ENCODE data around the gene SMAD3.

Gene SMAD3

GRCh38 chr15:67035886-67036285 lies 29.5 kb upstream of the SMAD3 start:
- no peak for DNase-seq (ENCODE audit: low read depth in 2 of 2)

GRCh38 chr15:67036775-67037555 lies 28.4 kb upstream of the SMAD3 start:
- no peak for DNase-seq (ENCODE audit: low read depth in 2 of 2)

- no peak for DNase-seq (ENCODE audit: low read depth in 2 of 2)
Measured at GRCh38 chr15:67037694-67038093, 27.7 kb upstream of the SMAD3 start.

- no peak for DNase-seq (ENCODE audit: low read depth in 2 of 2)
Measured at GRCh38 chr15:67038736-67039135, 26.7 kb upstream of the SMAD3 start.

GRCh38 chr15:67039384-67040075 lies 25.9 kb upstream of the SMAD3 start:
- DNase-seq (ENCODE audit: low read depth in 2 of 2) = no peak

- no peak for DNase-seq (ENCODE audit: low read depth in 2 of 2)
Measured at GRCh38 chr15:67040277-67040676, 25.1 kb upstream of the SMAD3 start.

- no peak for DNase-seq (ENCODE audit: low read depth in 2 of 2)
Measured at GRCh38 chr15:67042551-67043142, 22.8 kb upstream of the SMAD3 start.

GRCh38 chr15:67043939-67044771 lies 21.2 kb upstream of the SMAD3 start:
- no peak for DNase-seq (ENCODE audit: low read depth in 2 of 2)

- no peak for DNase-seq (ENCODE audit: low read depth in 2 of 2)
Measured at GRCh38 chr15:67047149-67047661, 18.2 kb upstream of the SMAD3 start.

GRCh38 chr15:67048281-67049279 lies 16.8 kb upstream of the SMAD3 start:
- DNase-seq (ENCODE audit: low read depth in 2 of 2) = no peak

GRCh38 chr15:67049351-67050044 lies 15.9 kb upstream of the SMAD3 start:
- no peak for DNase-seq (ENCODE audit: low read depth in 2 of 2)

GRCh38 chr15:67050062-67050461 lies 15.3 kb upstream of the SMAD3 start:
- DNase-seq (ENCODE audit: low read depth in 2 of 2) = no peak

GRCh38 chr15:67050522-67051087 lies 14.8 kb upstream of the SMAD3 start:
- DNase-seq (ENCODE audit: low read depth in 2 of 2) = no peak

- no peak for DNase-seq (ENCODE audit: low read depth in 2 of 2)
Measured at GRCh38 chr15:67051088-67052045, 14.0 kb upstream of the SMAD3 start.

- DNase-seq (ENCODE audit: low read depth in 2 of 2) = no peak
Measured at GRCh38 chr15:67054676-67055075, 10.7 kb upstream of the SMAD3 start.

- DNase-seq (ENCODE audit: low read depth in 2 of 2) = no peak
Measured at GRCh38 chr15:67059127-67059553, 6.3 kb upstream of the SMAD3 start.

GRCh38 chr15:67061811-67062368 lies 3.5 kb upstream of the SMAD3 start:
- DNase-seq (ENCODE audit: low read depth in 2 of 2) = no peak

GRCh38 chr15:67062369-67062985 lies 2.9 kb upstream of the SMAD3 start:
- no peak for DNase-seq (ENCODE audit: low read depth in 2 of 2)
